HCT116 (cell line): ENCODE measurements around the gene CCDC69. TPM values are rescaled to one million over a fixed set of nuclear protein-coding genes. Genes with fewer than 3 reads are reported as not detected.

ENCODE experiments used
- ATAC-seq: fragments of 200-7000 bp; cut with Tn5 transposase; 2 replicates; pipeline ENCODE4 v1.9.1; 2020; ENCODE audit warnings: mild to moderate bottlenecking, moderate library complexity
- BruUV-seq: library from RNA; stranded (reverse); fragments of 400-500 nt; replicated peaks from 2 replicates; lab custom pipeline; 2021; lab: Mats Ljungman, UMichigan
- CTCF ChIA-PET: fragments of 300-600 bp; sonication (Branson Sonifier 250); formaldehyde crosslinking; loops from one replicate; lab custom pipeline; 2021; ENCODE audit warnings: antibody characterized with exemption; lab: Charles Lee
- POLR2A ChIA-PET: fragments of 300-600, 350-600 bp; sonication (Branson Sonifier 250); formaldehyde crosslinking; loops from one replicate; lab custom pipeline; 2021; ENCODE audit warnings: antibody characterized with exemption; lab: Charles Lee
- RAD21 ChIA-PET, 2 experiments: fragments of 300-600 bp; sonication (Branson Sonifier 250); formaldehyde crosslinking; loops; one replicate each; lab custom pipeline; 2023; ENCODE audit warnings: low total read pairs in 2 of 2; ENCODE audit not compliant: uncharacterized antibody in 2 of 2, unreplicated experiment in 2 of 2, low non-redundant PET in 1 of 2; lab: Charles Lee
- DNase-seq: peaks from one replicate; pipeline ENCODE4 v3.0.0-alpha.2; 2010; ENCODE audit warnings: low read depth, low spot score
- H2AFZ ChIP-seq: fragments of 200-600 bp; shearing (Covaris generic), sonication (generic); 2 replicates; pipeline ENCODE4 v1.6.1; 2017; ENCODE audit warnings: low read depth, mixed run types, mixed read lengths, antibody characterized with exemption, low read length; ENCODE audit not compliant: poor library complexity, severe bottlenecking
- H3K27ac ChIP-seq: 2 replicates; pipeline ENCODE4 v1.5.1; 2012; ENCODE audit warnings: low read depth, low read length
- H3K27me3 ChIP-seq: fragments of 200-600 bp; sonication (generic); 2 replicates; pipeline ENCODE4 v1.6.1; 2016; ENCODE audit warnings: mixed run types, low read length, mixed read lengths; ENCODE audit not compliant: insufficient read depth
- H3K36me3 ChIP-seq, 2 experiments: fragments of 200-500 bp in 1 of 2; fragments of 200-600 bp in 1 of 2; sonication (Bioruptor generic) in 1 of 2; sonication (generic) in 1 of 2; 2 replicates each; pipeline versions ENCODE4 v1.5.1 to v1.6.1; 2014 to 2016; ENCODE audit warnings: low read length in 2 of 2, inconsistent platforms in 1 of 2, mixed read lengths in 1 of 2, mixed run types in 1 of 2; ENCODE audit not compliant: insufficient read depth in 2 of 2, control insufficient read depth in 1 of 2
- H3K4me1 ChIP-seq, 2 experiments: fragments of 200-600 bp in 1 of 2; sonication (generic) in 1 of 2; 2 replicates each; pipeline versions ENCODE4 v1.5.1 to v1.6.1; 2012 to 2017; ENCODE audit warnings: low read length in 2 of 2, inconsistent platforms in 1 of 2, mild to moderate bottlenecking in 1 of 2, mixed read lengths in 1 of 2, mixed run types in 1 of 2, moderate library complexity in 1 of 2; ENCODE audit not compliant: insufficient read depth in 2 of 2, control insufficient read depth in 1 of 2
- H3K4me2 ChIP-seq: fragments of 200-600 bp; sonication (generic); 2 replicates; pipeline ENCODE4 v1.6.1; 2017; ENCODE audit warnings: mixed run types, low read length, mixed read lengths
- H3K4me3 ChIP-seq, 2 experiments: fragments of 200-600 bp in 1 of 2; sonication (generic) in 1 of 2; replicated peaks in 1 of 2; 2 replicates each; pipeline ENCODE4 v1.5.1; 2011 to 2016; ENCODE audit warnings: low read length in 2 of 2, control low read depth in 1 of 2, low read depth in 1 of 2, mild to moderate bottlenecking in 1 of 2, mixed read lengths in 1 of 2, mixed run types in 1 of 2
- H3K79me2 ChIP-seq: fragments of 200-600 bp; sonication (generic); 2 replicates; pipeline ENCODE4 v1.6.1; 2017; ENCODE audit warnings: mild to moderate bottlenecking, mixed run types, low read length, moderate library complexity, mixed read lengths; ENCODE audit not compliant: insufficient read depth
- H3K9ac ChIP-seq: fragments of 200-600 bp; sonication (generic); 2 replicates; pipeline ENCODE4 v1.6.1; 2016; ENCODE audit warnings: low read length, mixed read lengths
- H3K9me2 ChIP-seq: fragments of 200-600 bp; sonication (generic), shearing (Covaris generic); 2 replicates; pipeline ENCODE4 v1.6.1; 2017; ENCODE audit warnings: mixed run types, mild to moderate bottlenecking, moderate library complexity; ENCODE audit not compliant: insufficient read depth
- H3K9me3 ChIP-seq, 2 experiments: fragments of 200-500 bp in 1 of 2; fragments of 200-600 bp in 1 of 2; sonication (Bioruptor generic) in 1 of 2; sonication (generic) in 1 of 2; 2 replicates each; pipeline ENCODE4 v1.6.1; 2014 to 2017; ENCODE audit warnings: low read length in 2 of 2, mixed read lengths in 2 of 2, inconsistent platforms in 1 of 2, low read depth in 1 of 2, mild to moderate bottlenecking in 1 of 2, mixed run types in 1 of 2, moderate library complexity in 1 of 2; ENCODE audit not compliant: control insufficient read depth in 1 of 2, insufficient read depth in 1 of 2
- H4K20me1 ChIP-seq: fragments of 200-600 bp; sonication (generic), shearing (Covaris generic); 2 replicates; pipeline ENCODE4 v1.6.1; 2017; ENCODE audit warnings: mixed run types, mild to moderate bottlenecking, moderate library complexity; ENCODE audit not compliant: insufficient read depth
- ATF3 ChIP-seq: IDR thresholded peaks from 2 replicates; pipeline ENCODE4 v1.6.1; 2012
- CTCF ChIP-seq, 3 experiments: fragments of 200-600 bp in 1 of 3; sonication (generic) in 1 of 3; IDR thresholded peaks in 2 of 3; conservative IDR thresholded peaks in 1 of 3; 2 replicates each; pipeline ENCODE4 v1.5.1; 2012 to 2017; ENCODE audit warnings: low read depth in 2 of 3, low read length in 2 of 3, antibody characterized with exemption in 1 of 3, borderline replicate concordance in 1 of 3, control low read depth in 1 of 3, mild to moderate bottlenecking in 1 of 3, mixed read lengths in 1 of 3, mixed run types in 1 of 3, moderate library complexity in 1 of 3; ENCODE audit not compliant: insufficient read depth in 1 of 3
- EGR1 ChIP-seq: IDR thresholded peaks from 2 replicates; pipeline ENCODE4 v1.6.1; 2012; ENCODE audit warnings: low read depth
- ELF1 ChIP-seq: IDR thresholded peaks from 2 replicates; pipeline ENCODE4 v1.6.1; 2012; ENCODE audit warnings: low read depth, borderline replicate concordance
- EZH2 ChIP-seq: fragments of 200-600 bp; sonication (generic); IDR thresholded peaks from 2 replicates; pipeline ENCODE4 v1.6.1; 2017; ENCODE audit warnings: antibody characterized with exemption, mixed run types
- FOSL1 ChIP-seq: IDR thresholded peaks from 2 replicates; pipeline ENCODE4 v1.6.1; 2012; ENCODE audit warnings: low read depth
- JUND ChIP-seq: IDR thresholded peaks from 2 replicates; pipeline ENCODE4 v1.6.1; 2012
- MAX ChIP-seq: IDR thresholded peaks from 2 replicates; pipeline ENCODE4 v1.6.1; 2012
- POLR2A ChIP-seq: IDR thresholded peaks from 2 replicates; pipeline ENCODE4 v1.7.0; 2011; ENCODE audit warnings: borderline replicate concordance; ENCODE audit not compliant: insufficient read depth, insufficient read length; ENCODE audit errors: extremely low read depth
- POLR2AphosphoS5 ChIP-seq: IDR thresholded peaks from 2 replicates; pipeline ENCODE4 v1.6.1; 2011; ENCODE audit warnings: mild to moderate bottlenecking, low read depth, low read length, moderate library complexity
- RAD21 ChIP-seq: IDR thresholded peaks from 2 replicates; pipeline ENCODE4 v1.6.1; 2012; ENCODE audit warnings: low read depth, mild to moderate bottlenecking
- SIN3A ChIP-seq: IDR thresholded peaks from 2 replicates; pipeline ENCODE4 v1.6.1; 2012; ENCODE audit warnings: low read depth
- SP1 ChIP-seq: IDR thresholded peaks from 2 replicates; pipeline ENCODE4 v1.6.1; 2012; ENCODE audit warnings: low read depth
- SRF ChIP-seq: IDR thresholded peaks from 2 replicates; pipeline ENCODE4 v1.6.1; 2012; ENCODE audit warnings: low read depth
- YY1 ChIP-seq: IDR thresholded peaks from 2 replicates; pipeline ENCODE4 v1.6.1; 2011; ENCODE audit warnings: low read length, low read depth, moderate library complexity, mild to moderate bottlenecking; ENCODE audit not compliant: insufficient replicate concordance; ENCODE audit errors: extremely low read depth
- ZBTB33 ChIP-seq: IDR thresholded peaks from 2 replicates; pipeline ENCODE4 v1.6.1; 2011; ENCODE audit warnings: mild to moderate bottlenecking, low read length, moderate library complexity; ENCODE audit not compliant: insufficient replicate concordance; ENCODE audit errors: extremely low read depth
- ZFX ChIP-seq: fragments of 450-650 bp; IDR thresholded peaks from 2 replicates; pipeline ENCODE4 v1.6.1; 2017
- ZNF274 ChIP-seq: fragments of 200-500 bp; sonication (Bioruptor generic); IDR thresholded peaks from 2 replicates; pipeline ENCODE4 v1.6.1; 2014; ENCODE audit warnings: mild to moderate bottlenecking, low read depth, low read length, inconsistent platforms
- intact Hi-C: fragments of 100-400 bp; cut with micrococcal nuclease; formaldehyde crosslinking; loops from 2 replicates; pipeline ENCODE4 v1.10.0; 2022
- total RNA-seq: library from RNA; stranded (reverse); gene quantifications from one replicate; pipeline ENCODE4 v1.2.1, GENCODE V29; 2021; ENCODE audit not compliant: unreplicated experiment

CCDC69 gene
- total RNA-seq, 1 experiment from 2014 or later = 4.3 TPM

- H3K36me3 ChIP-seq = no peaks in the 10 kb centered on the region; a peak in 1 of 4 replicates
- ATAC-seq = no peak
Measured at GRCh38 chr5:151144922-151145321, 79.0 kb downstream of the CCDC69 start.

GRCh38 chr5:151144275-151144674 lies 79.6 kb downstream of the CCDC69 start:
- Histone ChIP-seq H2AFZ (no peak overlapping the region), H3K27ac (no peak overlapping the region), H3K79me2 (no peaks in the 10 kb centered on the region), H3K9me2 (no peaks in the 10 kb centered on the region), H3K4me2 (no peak overlapping the region), H4K20me1 (no peaks in the 10 kb centered on the region), H3K9ac (no peak overlapping the region), H3K9me3 (no peaks in the 10 kb centered on the region), H3K36me3 (no peaks in the 10 kb centered on the region; a peak in 1 of 4 replicates), H3K4me1 (no peaks in the 10 kb centered on the region), H3K27me3 (no peaks in the 10 kb centered on the region), H3K4me3 (no peak overlapping the region)
- ChIA-PET POLR2A (no interaction called here), CTCF (no interaction called here), RAD21 (no interaction called here)
- DNase-seq = no peak
- BruUV-seq = no TSS peak
- intact Hi-C loops = no loop called here
- ATAC-seq = no peak
- TF ChIP-seq CTCF (IDR thresholded peaks at IDR 0.05 in 2 of 3, conservative IDR thresholded peaks at IDR 0.05 in 1 of 3; ENCODE audit: borderline replicate concordance in 1 of 3, insufficient read depth in 1 of 3, low read depth in 2 of 3, low read length in 2 of 3) (no peak), ZFX (no peak), EZH2 (no peak), FOSL1 (no peak), SP1 (no peak), YY1 (no peak), EGR1 (no peak), POLR2AphosphoS5 (no peak), ZBTB33 (no peak), POLR2A (no peak), ZNF274 (no peak), SIN3A (no peak), RAD21 (no peak), JUND (no peak), MAX (no peak), SRF (no peak), ATF3 (no peak), ELF1 (no peak)

More at GRCh38 chr5:151144922-151145321, 79.0 kb downstream of the CCDC69 start:
- H3K4me3 ChIP-seq = no peak overlapping the region
- POLR2A ChIA-PET = no interaction called here
- RAD21 ChIA-PET = no interaction called here
- no peak overlapping the region for H3K27ac ChIP-seq
- no peaks in the 10 kb centered on the region for H4K20me1 ChIP-seq
- TF ChIP-seq SP1 (no peak), POLR2A (no peak), RAD21 (no peak), ELF1 (no peak)
- CTCF ChIA-PET = no interaction called here
- no peaks in the 10 kb centered on the region for H3K79me2 ChIP-seq
- intact Hi-C loops = no loop called here
- no peak overlapping the region for H2AFZ ChIP-seq
- H3K4me1 ChIP-seq = no peaks in the 10 kb centered on the region
- no peak overlapping the region for H3K4me2 ChIP-seq
- H3K9me3 ChIP-seq = no peaks in the 10 kb centered on the region
- no peaks in the 10 kb centered on the region for H3K9me2 ChIP-seq
- no peaks in the 10 kb centered on the region for H3K27me3 ChIP-seq
- BruUV-seq = no TSS peak
- H3K9ac ChIP-seq = no peak overlapping the region
- no peak for DNase-seq
